Right ventricle myocardium inferior (tissue), 1 donor: ENCODE results near the gene UTP14C. TPM values are rescaled to one million over a fixed set of nuclear protein-coding genes. Genes with fewer than 3 reads are reported as not detected.
"Not testable (repeated sequence)": the region's sequence is repeated elsewhere in the genome, so short reads cannot be mapped to it uniquely, and the experiment has no call there.

Experiments
- ATAC-seq: fragments of 200-7000 bp; cut with Tn5 transposase; one replicate; pipeline ENCODE4 v1.9.1; 2020; ENCODE audit warnings: mild to moderate bottlenecking, moderate library complexity
- DNase-seq: peaks from one replicate; pipeline ENCODE4 v3.0.0; 2021; ENCODE audit errors: missing footprints
- intact Hi-C: fragments of 100-400 bp; cut with DNase I; formaldehyde crosslinking; loops from one replicate; pipeline ENCODE4 v1.11.0; 2022
- total RNA-seq: library from RNA; stranded (reverse); fragmentation: NEBNext Ultra II Directional; extraction: Animal tissue kit (Norgen Biotek cat#: 25700); gene quantifications from one replicate; pipeline ENCODE4 v1.2.1, GENCODE V29; 2021
- donor health status: DM: no; HTN: yes; CAD: no; lungs with severe emphysema.

The UTP14C gene
- total RNA-seq, 1 donor from 2014 or later = 9.6 TPM

DNA sequence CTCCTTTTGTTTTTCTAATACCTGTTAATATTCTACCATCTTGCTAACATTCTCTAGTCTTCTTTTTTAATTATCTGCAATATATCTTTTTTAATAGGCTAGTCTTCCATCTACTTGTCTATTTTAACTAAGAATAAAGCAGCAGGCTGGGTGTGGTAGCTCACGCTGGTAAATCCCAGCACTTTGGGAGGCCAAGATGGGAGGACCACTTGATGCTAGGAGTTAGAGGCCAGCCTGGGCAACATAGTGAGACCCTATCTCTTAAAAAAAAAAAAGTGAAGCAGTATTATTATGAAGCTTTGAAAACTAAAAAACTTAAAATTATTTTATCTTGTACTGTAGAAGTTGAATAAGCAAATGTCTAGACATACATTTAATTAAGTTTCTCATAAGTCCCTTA is 3.3 kb downstream of the UTP14C start:
- DNase-seq = no peak
- no peak for ATAC-seq
- intact Hi-C loops = no loop called here

GRCh38 chr13:52029569-52029968 is 5.1 kb downstream of the UTP14C start:
- DNase-seq = no peak
- ATAC-seq = no peak
- intact Hi-C loops = no loop called here

GRCh38 chr13:52030401-52030800 is 5.9 kb downstream of the UTP14C start:
- intact Hi-C loops, ATAC-seq, DNase-seq: not testable (repeated sequence)

DNA sequence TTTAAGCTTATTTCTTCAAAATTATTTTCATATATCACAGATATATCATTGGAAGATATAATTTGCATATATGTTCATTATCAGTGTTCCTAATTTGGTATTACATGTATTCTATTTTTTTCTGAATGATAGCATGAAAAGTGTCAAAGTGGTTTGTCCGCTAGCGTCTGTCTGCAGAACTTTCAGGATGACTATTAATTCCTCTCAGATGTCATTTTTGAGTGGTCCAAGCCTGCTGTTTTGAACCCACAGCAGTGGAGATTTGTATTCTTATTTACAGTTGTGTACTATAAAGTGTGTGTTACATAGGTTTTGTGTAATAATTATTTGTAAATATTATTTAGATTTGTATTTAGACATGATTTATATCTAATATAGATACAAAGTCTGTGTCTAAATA is 8.5 kb downstream of the UTP14C start:
- intact Hi-C loops = no loop called here
- ATAC-seq (no peak), DNase-seq (no peak)

DNA sequence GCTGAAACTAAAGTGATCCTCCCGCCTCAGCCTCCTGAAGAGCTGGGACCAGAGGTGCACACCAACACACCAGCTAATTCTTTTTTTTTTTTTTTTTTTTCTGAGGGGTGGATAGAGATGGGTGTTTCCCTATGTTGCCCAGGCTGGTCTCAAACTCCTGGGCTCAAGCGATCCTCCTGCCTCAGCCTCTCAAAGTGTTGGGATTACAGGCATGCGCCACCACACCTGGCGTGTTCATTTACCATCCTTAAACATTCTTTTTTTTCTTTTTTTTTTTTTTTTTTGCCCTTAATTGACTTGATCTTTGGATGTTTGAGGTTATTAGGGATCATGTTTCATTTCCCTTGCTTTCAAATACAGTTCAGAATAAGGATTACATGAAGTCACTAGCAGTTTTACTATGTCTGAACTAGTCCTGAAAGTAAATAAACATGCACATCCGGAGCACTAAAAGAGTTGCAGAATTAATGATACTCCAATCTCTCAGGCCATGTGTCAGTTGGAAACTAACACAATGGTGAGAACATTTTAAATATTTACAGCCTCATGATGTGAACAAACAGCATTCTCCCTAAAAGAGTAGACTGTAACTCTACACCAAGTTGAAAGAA is 10.2 kb downstream of the UTP14C start:
- DNase-seq = no peak
- intact Hi-C loops = no loop called here
- ATAC-seq = no peak

GRCh38 chr13:52036037-52036436 is 11.5 kb downstream of the UTP14C start:
- ATAC-seq (no peak), DNase-seq (no peak)
- intact Hi-C loops = no loop called here

- ATAC-seq (no peak), DNase-seq (no peak)
- intact Hi-C loops = no loop called here
These were observed 19.2 kb downstream of the UTP14C start for GRCh38 chr13:52043675-52044074.

DNA sequence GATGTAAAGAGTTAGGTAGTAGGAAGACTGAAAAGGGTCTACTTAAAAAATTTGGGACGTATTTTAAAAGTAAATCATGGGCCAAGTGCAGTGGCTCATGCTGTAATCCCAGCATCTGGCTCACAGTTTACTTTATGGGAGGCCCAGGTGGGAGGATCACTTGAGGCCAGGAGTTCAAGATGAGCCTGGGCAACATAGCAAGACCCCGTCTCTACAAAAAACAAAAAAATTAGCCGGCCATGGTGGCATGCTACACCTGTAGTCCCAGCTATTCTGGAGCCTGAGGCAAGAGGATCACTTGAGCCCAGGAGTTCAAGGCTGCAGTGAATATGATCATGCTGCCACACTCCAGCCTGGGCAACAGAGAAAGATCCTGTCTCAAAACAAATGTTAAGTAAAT is 23.0 kb downstream of the UTP14C start:
- no peak for DNase-seq
- intact Hi-C loops = no loop called here
- ATAC-seq = no peak

GRCh38 chr13:52048516-52048915 is 24.0 kb downstream of the UTP14C start:
- DNase-seq = no peak
- no peak for ATAC-seq
- intact Hi-C loops = no loop called here

DNA sequence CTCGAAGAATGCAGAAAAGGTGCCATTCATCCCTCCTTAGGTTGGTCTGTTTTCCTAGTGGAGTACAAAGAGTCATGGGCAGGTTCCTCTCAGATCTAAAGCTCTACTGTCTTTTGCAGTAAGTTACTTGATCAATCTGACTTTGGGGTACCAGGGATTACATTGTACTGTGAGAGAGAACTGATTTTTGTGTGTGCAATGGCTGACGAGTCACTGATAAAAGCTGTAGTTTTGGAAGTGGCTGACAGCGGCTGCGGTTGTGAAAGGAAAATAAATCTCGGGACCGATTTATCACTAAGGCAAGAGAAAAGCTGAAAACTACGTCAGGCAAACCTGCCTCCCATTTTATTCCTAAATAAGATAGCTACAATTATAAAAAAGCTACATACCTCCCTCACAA is 26.9 kb downstream of the UTP14C start:
- ATAC-seq (no peak), DNase-seq (no peak)
- intact Hi-C loops = no loop called here

GRCh38 chr13:52053460-52053859 is 29.0 kb downstream of the UTP14C start:
- intact Hi-C loops = no loop called here
- ATAC-seq = no peak

DNA sequence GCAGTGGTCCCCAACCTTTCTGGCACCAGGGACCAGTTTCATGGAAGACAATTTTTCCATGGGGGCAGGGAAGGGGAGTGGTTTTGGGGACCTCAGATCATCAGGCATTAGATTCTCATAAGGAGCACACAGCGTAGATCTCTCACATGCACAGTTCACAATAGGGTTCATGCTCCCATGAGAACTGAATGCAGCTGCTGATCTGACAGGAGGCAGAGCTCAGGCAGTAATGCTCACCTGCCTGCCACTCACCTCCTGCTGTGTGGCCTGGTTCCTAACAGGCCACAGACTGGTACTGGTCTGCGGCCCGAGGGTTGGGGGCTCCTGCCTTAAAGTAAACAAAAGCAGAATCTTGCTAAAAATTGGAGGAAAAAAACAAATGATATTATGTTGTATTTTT is 36.6 kb downstream of the UTP14C start:
- intact Hi-C loops, DNase-seq, ATAC-seq: not testable (repeated sequence)

More at GRCh38 chr13:52053460-52053859, 29.0 kb downstream of the UTP14C start:
- DNase-seq = no peak

- DNase-seq (no peak), ATAC-seq (peak; percentile 46)
- intact Hi-C loops = no loop called here
These were observed 37.1 kb downstream of the UTP14C start for GRCh38 chr13:52061587-52061986.

- intact Hi-C loops = no loop called here
- ATAC-seq (no peak), DNase-seq (no peak)
These were observed 42.7 kb downstream of the UTP14C start for GRCh38 chr13:52067237-52067636.

DNA sequence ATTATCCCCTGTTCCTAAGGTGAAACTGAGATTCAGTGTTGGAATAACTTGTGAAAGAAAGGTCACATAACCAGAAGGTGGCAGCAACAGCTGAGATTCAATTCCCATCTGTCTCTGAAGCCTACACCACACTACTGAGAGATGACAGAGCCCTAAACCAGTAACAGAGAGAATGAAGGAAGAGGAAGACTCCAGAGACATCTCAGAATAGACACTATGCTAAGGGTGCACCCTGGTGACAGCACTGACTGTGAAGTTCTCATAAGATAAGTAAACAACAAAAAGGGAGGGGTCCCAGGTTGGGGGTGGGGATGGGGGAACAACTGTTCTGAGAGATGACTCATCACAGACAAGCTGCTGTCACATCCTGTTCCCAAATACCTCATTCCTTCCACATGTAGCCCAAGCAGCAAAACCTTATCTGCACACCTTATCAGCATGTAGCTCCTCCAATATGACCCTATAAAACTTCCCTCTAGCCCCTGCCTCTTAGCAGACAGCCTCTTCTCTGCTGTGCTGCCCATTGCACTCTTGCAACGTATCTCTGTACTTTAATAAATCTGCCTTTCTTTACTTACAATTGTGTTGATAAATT is 46.5 kb downstream of the UTP14C start:
- no peak for ATAC-seq

More for the DNA sequence above, 46.5 kb downstream of the UTP14C start:
- intact Hi-C loops = no loop called here
- no peak for DNase-seq

Other genes starting within 250 kb of the UTP14C start
- 10.2 TPM for gene DHRS12, start 220.5 kb upstream of the UTP14C start, total RNA-seq
- gene TMEM272, start 179.5 kb upstream of the UTP14C start, total RNA-seq = 0.49 TPM
- not detected for gene CCDC70, start 162.7 kb upstream of the UTP14C start, total RNA-seq
- 3.3 TPM for gene ATP7B, start 13.2 kb upstream of the UTP14C start, total RNA-seq
- gene ALG11, start 12.3 kb upstream of the UTP14C start, total RNA-seq = 20.9 TPM
- gene NEK5, start 104.4 kb downstream of the UTP14C start, total RNA-seq = 0.11 TPM
- 6.6 TPM for gene NEK3, start 134.9 kb downstream of the UTP14C start, total RNA-seq